Ishikawa (cell line): ENCODE measurements around the gene CD79A.

Source experiments
- CEBPB ChIP-seq: IDR thresholded peaks from 2 replicates; pipeline ENCODE4 v1.6.1; 2012
- CREB1 ChIP-seq: IDR thresholded peaks from 2 replicates; pipeline ENCODE4 v1.6.1; 2012; ENCODE audit warnings: low read depth
- EGR1 ChIP-seq: IDR thresholded peaks from 2 replicates; pipeline ENCODE4 v1.6.1; 2012
- EP300 ChIP-seq: IDR thresholded peaks from 2 replicates; pipeline ENCODE4 v1.6.1; 2012; ENCODE audit warnings: borderline replicate concordance
- FOXM1 ChIP-seq: IDR thresholded peaks from 2 replicates; pipeline ENCODE4 v1.6.1; 2012; ENCODE audit warnings: low read depth, borderline replicate concordance
- NFIC ChIP-seq: IDR thresholded peaks from 2 replicates; pipeline ENCODE4 v1.6.1; 2012
- RAD21 ChIP-seq: IDR thresholded peaks from 2 replicates; pipeline ENCODE4 v1.6.1; 2012; ENCODE audit warnings: low read depth
- TAF1 ChIP-seq: IDR thresholded peaks from 2 replicates; pipeline ENCODE4 v1.6.1; 2012; ENCODE audit warnings: low read depth, mild to moderate bottlenecking
- TCF12 ChIP-seq: IDR thresholded peaks from 2 replicates; pipeline ENCODE4 v1.6.1; 2012; ENCODE audit warnings: low read depth
- TEAD4 ChIP-seq: IDR thresholded peaks from 2 replicates; pipeline ENCODE4 v1.6.1; 2012
- YY1 ChIP-seq: IDR thresholded peaks from 2 replicates; pipeline ENCODE4 v1.6.1; 2012; ENCODE audit warnings: low read depth
- ZBTB7A ChIP-seq: IDR thresholded peaks from 2 replicates; pipeline ENCODE4 v1.6.1; 2012; ENCODE audit warnings: low read depth
- TF ChIP-seq, protein P1 (sequence below): IDR thresholded peaks from 2 replicates; pipeline ENCODE4 v1.6.1; 2012; ENCODE audit warnings: low read depth, mild to moderate bottlenecking
- TF ChIP-seq, protein P2 (sequence below): IDR thresholded peaks from 2 replicates; pipeline ENCODE4 v1.6.1; 2012
- TF ChIP-seq, protein P3 (sequence below): IDR thresholded peaks from 2 replicates; pipeline ENCODE4 v1.6.1; 2012

CD79A gene

DNA sequence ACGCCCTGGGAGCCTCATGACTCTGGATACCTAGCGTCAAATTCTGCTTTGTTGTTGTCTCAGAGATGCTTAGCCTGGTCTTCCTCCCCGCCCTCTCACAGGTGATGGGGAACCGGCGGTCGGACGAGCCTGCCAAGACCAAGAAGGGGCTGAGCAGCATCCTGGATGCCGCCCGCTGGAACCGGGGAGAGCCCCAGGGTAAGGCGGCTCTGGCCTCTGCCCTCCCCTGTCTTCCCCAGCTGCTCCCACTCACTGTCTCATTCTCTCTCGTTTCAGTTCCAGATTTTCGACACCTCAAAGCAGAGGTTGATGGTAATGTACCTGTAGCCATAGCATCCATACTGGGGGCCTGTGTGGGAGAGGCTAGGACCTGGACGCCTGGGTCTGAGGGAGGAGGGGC is 17.3 kb downstream of the CD79A start:
- TF ChIP-seq, protein P1, sequence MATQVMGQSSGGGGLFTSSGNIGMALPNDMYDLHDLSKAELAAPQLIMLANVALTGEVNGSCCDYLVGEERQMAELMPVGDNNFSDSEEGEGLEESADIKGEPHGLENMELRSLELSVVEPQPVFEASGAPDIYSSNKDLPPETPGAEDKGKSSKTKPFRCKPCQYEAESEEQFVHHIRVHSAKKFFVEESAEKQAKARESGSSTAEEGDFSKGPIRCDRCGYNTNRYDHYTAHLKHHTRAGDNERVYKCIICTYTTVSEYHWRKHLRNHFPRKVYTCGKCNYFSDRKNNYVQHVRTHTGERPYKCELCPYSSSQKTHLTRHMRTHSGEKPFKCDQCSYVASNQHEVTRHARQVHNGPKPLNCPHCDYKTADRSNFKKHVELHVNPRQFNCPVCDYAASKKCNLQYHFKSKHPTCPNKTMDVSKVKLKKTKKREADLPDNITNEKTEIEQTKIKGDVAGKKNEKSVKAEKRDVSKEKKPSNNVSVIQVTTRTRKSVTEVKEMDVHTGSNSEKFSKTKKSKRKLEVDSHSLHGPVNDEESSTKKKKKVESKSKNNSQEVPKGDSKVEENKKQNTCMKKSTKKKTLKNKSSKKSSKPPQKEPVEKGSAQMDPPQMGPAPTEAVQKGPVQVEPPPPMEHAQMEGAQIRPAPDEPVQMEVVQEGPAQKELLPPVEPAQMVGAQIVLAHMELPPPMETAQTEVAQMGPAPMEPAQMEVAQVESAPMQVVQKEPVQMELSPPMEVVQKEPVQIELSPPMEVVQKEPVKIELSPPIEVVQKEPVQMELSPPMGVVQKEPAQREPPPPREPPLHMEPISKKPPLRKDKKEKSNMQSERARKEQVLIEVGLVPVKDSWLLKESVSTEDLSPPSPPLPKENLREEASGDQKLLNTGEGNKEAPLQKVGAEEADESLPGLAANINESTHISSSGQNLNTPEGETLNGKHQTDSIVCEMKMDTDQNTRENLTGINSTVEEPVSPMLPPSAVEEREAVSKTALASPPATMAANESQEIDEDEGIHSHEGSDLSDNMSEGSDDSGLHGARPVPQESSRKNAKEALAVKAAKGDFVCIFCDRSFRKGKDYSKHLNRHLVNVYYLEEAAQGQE: no peak
- no peak for TF ChIP-seq TCF12
- TF ChIP-seq CEBPB: no peak
- TF ChIP-seq EP300: no peak
- TF ChIP-seq, protein P2, sequence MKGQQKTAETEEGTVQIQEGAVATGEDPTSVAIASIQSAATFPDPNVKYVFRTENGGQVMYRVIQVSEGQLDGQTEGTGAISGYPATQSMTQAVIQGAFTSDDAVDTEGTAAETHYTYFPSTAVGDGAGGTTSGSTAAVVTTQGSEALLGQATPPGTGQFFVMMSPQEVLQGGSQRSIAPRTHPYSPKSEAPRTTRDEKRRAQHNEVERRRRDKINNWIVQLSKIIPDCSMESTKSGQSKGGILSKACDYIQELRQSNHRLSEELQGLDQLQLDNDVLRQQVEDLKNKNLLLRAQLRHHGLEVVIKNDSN: no peak
- no peak for TF ChIP-seq ZBTB7A
- no peak for TF ChIP-seq EGR1
- TF ChIP-seq TEAD4: no peak
- no peak for TF ChIP-seq CREB1
- no peak for TF ChIP-seq RAD21
- TF ChIP-seq, protein P3, sequence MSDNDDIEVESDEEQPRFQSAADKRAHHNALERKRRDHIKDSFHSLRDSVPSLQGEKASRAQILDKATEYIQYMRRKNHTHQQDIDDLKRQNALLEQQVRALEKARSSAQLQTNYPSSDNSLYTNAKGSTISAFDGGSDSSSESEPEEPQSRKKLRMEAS: no peak
- TF ChIP-seq YY1: no peak
- no peak for TF ChIP-seq FOXM1
- no peak for TF ChIP-seq TAF1

DNA sequence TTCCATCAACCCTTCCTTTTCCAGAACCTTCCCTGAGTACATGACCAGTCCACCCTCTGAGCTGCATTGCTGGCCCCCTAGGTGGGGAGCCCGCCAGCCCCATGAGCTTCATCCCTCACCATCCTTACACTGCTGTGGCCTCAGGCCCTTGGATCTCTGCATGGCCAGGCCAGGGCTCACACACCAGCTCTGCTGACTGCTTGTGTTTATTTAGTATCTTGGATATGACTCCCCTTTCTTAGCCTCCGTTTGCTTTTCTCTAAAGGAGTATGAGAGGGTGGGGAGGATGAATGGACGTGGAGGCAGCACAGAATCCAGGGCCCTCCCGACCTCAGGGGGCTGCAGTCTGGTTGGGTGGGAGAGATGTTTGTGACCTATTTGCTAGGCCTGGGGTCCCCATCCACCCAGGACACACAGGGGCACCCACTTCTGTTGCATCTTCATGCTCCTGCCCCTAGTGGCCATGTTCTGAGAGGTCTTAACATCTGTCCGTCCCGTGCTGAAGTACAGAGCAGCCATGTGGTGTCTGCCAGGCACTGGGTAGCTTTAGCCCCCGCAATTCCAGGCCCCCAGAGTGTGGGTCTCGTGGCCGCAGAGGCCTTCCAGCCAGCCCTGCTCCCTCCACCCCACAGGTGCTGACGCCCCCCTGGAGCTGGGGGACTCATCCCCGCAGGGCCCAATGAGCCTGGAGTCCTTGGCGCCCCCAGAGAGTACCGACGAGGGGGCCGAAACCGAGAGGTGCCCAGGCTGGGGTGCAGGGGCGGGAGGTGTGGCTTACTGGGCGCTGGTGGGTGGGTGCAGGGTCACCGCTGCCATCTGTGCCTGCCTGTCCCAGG is 18.9 kb downstream of the CD79A start:
- TF ChIP-seq TAF1 (no peak), YY1 (no peak), EGR1 (no peak), ZBTB7A (no peak), NFIC (no peak)
- TF ChIP-seq, protein P2: no peak
- TF ChIP-seq, protein P1: no peak

DNA sequence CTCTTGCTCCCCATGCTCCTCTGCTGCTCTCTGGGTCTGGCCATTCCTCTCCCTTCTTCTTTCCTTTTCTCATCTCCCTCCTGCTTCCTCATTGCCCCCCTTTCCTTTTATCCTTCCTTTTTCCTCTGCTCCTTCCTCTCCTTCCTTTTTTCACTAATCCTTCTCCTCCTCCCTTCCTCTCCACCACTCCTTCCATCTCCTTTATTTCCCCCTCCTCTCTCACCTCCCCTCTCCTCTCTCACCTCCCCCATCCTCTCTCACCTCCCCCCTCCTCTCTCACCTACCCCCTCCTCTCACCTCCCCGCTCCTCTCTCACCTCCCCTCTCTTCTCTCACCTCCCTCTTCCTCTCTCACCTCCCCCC is 19.5 kb downstream of the CD79A start:
- no peak for TF ChIP-seq ZBTB7A
- TF ChIP-seq, protein P3: no peak
- no peak for TF ChIP-seq CEBPB
- TF ChIP-seq CREB1: no peak
- no peak for TF ChIP-seq TAF1
- TF ChIP-seq TEAD4: no peak
- TF ChIP-seq RAD21: no peak
- TF ChIP-seq, protein P2: no peak
- TF ChIP-seq, protein P1: no peak
- no peak for TF ChIP-seq TCF12
- no peak for TF ChIP-seq NFIC
- no peak for TF ChIP-seq EP300
- no peak for TF ChIP-seq EGR1
- TF ChIP-seq FOXM1: no peak
- TF ChIP-seq YY1: no peak

DNA sequence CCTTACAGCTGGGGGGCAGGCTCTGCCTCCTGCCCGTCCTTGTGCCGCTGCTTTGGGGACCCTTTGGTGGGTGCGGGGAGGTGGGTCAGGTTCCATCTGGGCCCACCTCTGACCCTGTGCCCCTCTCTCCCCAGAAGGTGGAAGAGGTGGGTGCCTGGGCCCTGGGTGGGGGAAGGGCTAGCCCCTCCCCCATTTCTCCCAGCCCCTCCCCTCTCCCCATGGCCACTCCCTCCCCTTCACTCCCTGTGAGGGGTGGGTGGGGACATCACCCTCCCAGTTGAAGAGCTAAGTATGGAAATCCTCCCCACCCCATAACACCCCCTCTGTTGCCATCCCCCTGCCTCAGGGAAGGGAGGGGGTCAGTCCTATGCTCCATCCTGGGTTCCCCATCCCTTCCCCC is 20.1 kb downstream of the CD79A start:
- TF ChIP-seq YY1 (no peak), TCF12 (no peak), TAF1 (no peak)
- TF ChIP-seq, protein P1: no peak
